H9 (cell line): ENCODE results near the gene SPRR3. TPM values are rescaled to one million over a fixed set of nuclear protein-coding genes. Genes with fewer than 3 reads are reported as not detected.

Experiments
- DNase-seq: peaks from one replicate; pipeline ENCODE4 v3.0.0-alpha.2; 2017
- H2AFZ ChIP-seq: one replicate; pipeline ENCODE4 v1.6.1; 2013; ENCODE audit warnings: mild to moderate bottlenecking, low read length, control low read depth, moderate library complexity
- H2AK5ac ChIP-seq: 2 replicates; pipeline ENCODE4 v1.6.1; 2013; ENCODE audit warnings: low read length, control low read depth, mixed read lengths; ENCODE audit not compliant: insufficient read length
- H2BK120ac ChIP-seq: one replicate; pipeline ENCODE4 v1.6.1; 2013; ENCODE audit warnings: low read depth, mild to moderate bottlenecking, low read length, control low read depth, inconsistent platforms; ENCODE audit not compliant: poor library complexity, severe bottlenecking
- H2BK12ac ChIP-seq: 2 replicates; pipeline ENCODE4 v1.6.1; 2013; ENCODE audit warnings: low read length, control low read depth, mixed read lengths, low read depth; ENCODE audit not compliant: insufficient read length
- H2BK15ac ChIP-seq: 2 replicates; pipeline ENCODE4 v1.6.1; 2013; ENCODE audit warnings: low read depth, low read length, control low read depth
- H2BK20ac ChIP-seq: one replicate; pipeline ENCODE4 v1.6.1; 2013; ENCODE audit warnings: low read depth, mild to moderate bottlenecking, low read length, control low read depth, inconsistent platforms; ENCODE audit not compliant: poor library complexity, severe bottlenecking
- H2BK5ac ChIP-seq: 2 replicates; pipeline ENCODE4 v1.6.1; 2013; ENCODE audit warnings: low read length, control low read depth, mixed read lengths; ENCODE audit not compliant: insufficient read length
- H3K14ac ChIP-seq: 2 replicates; pipeline ENCODE4 v1.6.1; 2013; ENCODE audit warnings: low read length, control low read depth; ENCODE audit not compliant: insufficient read depth
- H3K18ac ChIP-seq: 2 replicates; pipeline ENCODE4 v1.6.1; 2013; ENCODE audit warnings: low read depth, mild to moderate bottlenecking, mixed read lengths, low read length, control low read depth; ENCODE audit not compliant: insufficient read length
- H3K23ac ChIP-seq: 2 replicates; pipeline ENCODE4 v1.6.1; 2013; ENCODE audit warnings: low read length, control low read depth, mixed read lengths, low read depth; ENCODE audit not compliant: insufficient read length
- H3K23me2 ChIP-seq: 2 replicates; pipeline ENCODE4 v1.6.1; 2013; ENCODE audit warnings: low read depth, mild to moderate bottlenecking, mixed read lengths, low read length, control low read depth; ENCODE audit not compliant: insufficient read length, poor library complexity, severe bottlenecking
- H3K27ac ChIP-seq: 2 replicates; pipeline ENCODE4 v1.5.1; 2013; ENCODE audit warnings: low read length, control low read depth, mixed read lengths, low read depth; ENCODE audit not compliant: insufficient read length
- H3K27me3 ChIP-seq: 2 replicates; pipeline ENCODE4 v1.6.1; 2013; ENCODE audit warnings: low read length, control low read depth, inconsistent platforms; ENCODE audit not compliant: insufficient read depth
- H3K4ac ChIP-seq: 2 replicates; pipeline ENCODE4 v1.6.1; 2013; ENCODE audit warnings: low read depth, mild to moderate bottlenecking, control low read depth, inconsistent platforms, low read length, moderate library complexity
- H3K4me1 ChIP-seq: 2 replicates; pipeline ENCODE4 v1.6.1; 2013; ENCODE audit warnings: low read length, control low read depth, inconsistent platforms; ENCODE audit not compliant: insufficient read depth
- H3K4me2 ChIP-seq: 2 replicates; pipeline ENCODE4 v1.6.1; 2013; ENCODE audit warnings: low read length, control low read depth, mixed read lengths; ENCODE audit not compliant: insufficient read length, insufficient read depth
- H3K56ac ChIP-seq: 2 replicates; pipeline ENCODE4 v1.6.1; 2013; ENCODE audit warnings: low read depth, mild to moderate bottlenecking, mixed read lengths, low read length, control low read depth; ENCODE audit not compliant: insufficient read length
- H3K79me1 ChIP-seq: 2 replicates; pipeline ENCODE4 v1.6.1; 2013; ENCODE audit warnings: low read depth, mild to moderate bottlenecking, moderate library complexity, low read length, control low read depth, inconsistent platforms; ENCODE audit not compliant: insufficient read depth, poor library complexity, severe bottlenecking
- H3K79me2 ChIP-seq: 2 replicates; pipeline ENCODE4 v1.6.1; 2013; ENCODE audit warnings: low read length, control low read depth, inconsistent platforms; ENCODE audit not compliant: insufficient read depth
- H3K9ac ChIP-seq: 2 replicates; pipeline ENCODE4 v1.6.1; 2013; ENCODE audit warnings: low read length, control low read depth, mixed read lengths; ENCODE audit not compliant: insufficient read length; ENCODE audit errors: extremely low read depth
- H3K9me3 ChIP-seq: one replicate; pipeline ENCODE4 v1.6.1; 2013; ENCODE audit warnings: low read depth, low read length, inconsistent platforms; ENCODE audit not compliant: control insufficient read depth
- H3T11ph ChIP-seq: one replicate; pipeline ENCODE4 v1.6.1; 2013; ENCODE audit warnings: mild to moderate bottlenecking, low read length, control low read depth, inconsistent platforms
- H4K20me1 ChIP-seq: one replicate; pipeline ENCODE4 v1.6.1; 2013; ENCODE audit not compliant: control insufficient read depth, insufficient read length, insufficient read depth
- H4K5ac ChIP-seq: 2 replicates; pipeline ENCODE4 v1.6.1; 2013; ENCODE audit warnings: low read depth, mild to moderate bottlenecking, mixed read lengths, low read length, control low read depth; ENCODE audit not compliant: insufficient read length
- H4K8ac ChIP-seq: replicated peaks from 2 replicates; pipeline ENCODE4 v1.6.1; 2013; ENCODE audit warnings: low read length, control low read depth, mixed read lengths, low read depth; ENCODE audit not compliant: insufficient read length
- H4K91ac ChIP-seq: 2 replicates; pipeline ENCODE4 v1.6.1; 2013; ENCODE audit warnings: low read depth, mild to moderate bottlenecking, moderate library complexity, mixed read lengths, low read length, control low read depth; ENCODE audit not compliant: insufficient read length
- H3K27ac Mint-ChIP-seq, 3 experiments: 2 replicates in 2 of 3; 3 replicates in 1 of 3; pipeline ENCODE4 v1.8.0; 2020 to 2021; ENCODE audit warnings: mixed read lengths in 3 of 3, mild to moderate bottlenecking in 1 of 3, moderate library complexity in 1 of 3
- H3K27me3 Mint-ChIP-seq: 2 replicates; pipeline ENCODE4 v1.8.0; 2021; ENCODE audit warnings: low read depth, mild to moderate bottlenecking, moderate library complexity, mixed read lengths
- H3K36me3 Mint-ChIP-seq, 3 experiments: 2 replicates in 2 of 3; 3 replicates in 1 of 3; pipeline ENCODE4 v1.8.0; 2020 to 2021; ENCODE audit warnings: low read depth in 3 of 3, mixed read lengths in 3 of 3; ENCODE audit not compliant: insufficient read depth in 1 of 3
- H3K4me1 Mint-ChIP-seq, 2 experiments: 2 replicates each; pipeline ENCODE4 v1.8.0; 2020; ENCODE audit warnings: mixed read lengths in 2 of 2
- H3K4me3 Mint-ChIP-seq, 2 experiments: 2 replicates in 1 of 2; 3 replicates in 1 of 2; pipeline ENCODE4 v1.8.0; 2020 to 2021; ENCODE audit warnings: mild to moderate bottlenecking in 2 of 2, mixed read lengths in 2 of 2, moderate library complexity in 1 of 2
- H3K9me3 Mint-ChIP-seq, 2 experiments: 2 replicates in 1 of 2; 3 replicates in 1 of 2; pipeline ENCODE4 v1.8.0; 2020; ENCODE audit warnings: mild to moderate bottlenecking in 2 of 2, mixed read lengths in 2 of 2, moderate library complexity in 1 of 2
- WGBS: extraction: QIAGEN DNeasy Blood & Tissue Kit; methylation state at CpG from one replicate; pipeline ENCODE4 v1.1.7; 2013; ENCODE audit warnings: missing lambda C conversion rate, low lambda C conversion rate, mixed read lengths; ENCODE audit not compliant: insufficient read length; ENCODE audit errors: extremely low coverage; 5-methylcytosine and 5-hydroxymethylcytosine counted together
- total RNA-seq: library from RNA; stranded (reverse); gene quantifications from 2 replicates; pipeline ENCODE4 v1.2.1, GENCODE V29; 2021
- TF ChIP-seq, protein P1 (sequence below): fragments of 200-600 bp; sonication (generic); conservative IDR thresholded peaks from 3 replicates; pipeline ENCODE4 v1.8.0; 2021; ENCODE audit warnings: antibody characterized with exemption, mild to moderate bottlenecking

The SPRR3 gene
- total RNA-seq, 1 experiment from 2014 or later, result not detected

DNA sequence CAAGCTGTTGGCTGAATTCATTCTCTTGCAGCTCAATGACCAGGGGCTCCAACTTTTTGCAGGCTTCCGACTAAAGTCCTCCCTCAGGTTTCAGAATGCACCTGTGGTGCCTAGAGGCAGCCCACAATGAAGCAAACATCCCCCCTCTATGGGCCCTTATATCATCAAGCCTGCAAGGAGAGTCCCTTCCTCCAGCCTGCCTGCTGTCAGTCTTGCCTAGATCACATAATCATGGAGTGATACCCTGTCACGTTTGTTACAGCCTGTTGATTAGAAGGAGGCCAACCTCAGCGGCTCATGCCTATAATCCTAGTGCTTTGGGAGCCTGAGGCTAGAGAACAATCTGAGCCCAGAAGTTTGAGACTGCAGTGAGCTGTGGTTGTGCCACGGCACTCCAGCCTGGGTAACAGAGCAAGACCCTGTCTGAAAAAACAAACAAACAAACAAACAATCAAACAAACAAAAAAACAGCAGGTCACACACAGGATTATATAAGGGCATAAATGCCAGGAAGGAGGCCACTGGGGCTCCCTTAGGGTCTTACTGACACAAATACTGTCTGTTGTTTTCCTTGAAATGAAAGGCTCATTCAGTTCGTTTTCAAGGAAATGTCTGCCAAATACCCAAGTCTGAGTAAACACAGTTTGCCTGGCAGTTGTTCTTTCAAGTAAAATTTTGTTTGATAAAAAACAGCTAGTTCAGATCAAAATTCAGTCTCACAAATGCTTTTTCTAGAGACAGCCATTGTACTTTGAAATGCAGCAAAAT lies 4.7 kb upstream of the SPRR3 start:
- Mint-ChIP-seq H3K27ac (peak overlapping the region; percentile 29 to 91 (median 90); a peak in 6 of 7 replicates), H3K4me1 (peaks cover 10 to 19% of the 10 kb centered on the region in 2 experiments), H3K36me3 (peaks cover 0 to 8% (median 0%) of the 10 kb centered on the region in 3 experiments; a peak in 3 of 7 replicates), H3K9me3 (peaks cover 8 to 12% of the 10 kb centered on the region in 2 experiments; a peak in 4 of 5 replicates), H3K4me3 (no peak overlapping the region; a peak in 1 of 5 replicates), H3K27me3 (peaks cover 5% of the 10 kb centered on the region; the same call in 1 of the 2 replicates)
- Histone ChIP-seq H4K20me1 (no peaks in the 10 kb centered on the region), H3K14ac (no peak overlapping the region), H4K91ac (no peak overlapping the region), H4K8ac (no peak overlapping the region), H3K27ac (no peak overlapping the region), H2BK15ac (no peak overlapping the region), H3K4me2 (no peak overlapping the region), H3K9ac (no peak overlapping the region), H3K4me1 (no peaks in the 10 kb centered on the region; the same call in 1 of the 2 replicates), H2AFZ (no peak overlapping the region), H3K23ac (no peak overlapping the region), H3K9me3 (no peaks in the 10 kb centered on the region), H2BK20ac (no peak overlapping the region), H3K27me3 (no peaks in the 10 kb centered on the region; the same call in 1 of the 2 replicates), H3T11ph (no peak overlapping the region), H3K79me1 (no peaks in the 10 kb centered on the region), H3K56ac (no peak overlapping the region), H3K23me2 (no peaks in the 10 kb centered on the region), H2BK12ac (no peak overlapping the region), H3K4ac (no peak overlapping the region), H4K5ac (no peak overlapping the region), H2BK120ac (no peak overlapping the region), H2BK5ac (no peak overlapping the region), H2AK5ac (no peak overlapping the region), H3K79me2 (no peaks in the 10 kb centered on the region), H3K18ac (no peak overlapping the region)
- TF ChIP-seq, protein P1, sequence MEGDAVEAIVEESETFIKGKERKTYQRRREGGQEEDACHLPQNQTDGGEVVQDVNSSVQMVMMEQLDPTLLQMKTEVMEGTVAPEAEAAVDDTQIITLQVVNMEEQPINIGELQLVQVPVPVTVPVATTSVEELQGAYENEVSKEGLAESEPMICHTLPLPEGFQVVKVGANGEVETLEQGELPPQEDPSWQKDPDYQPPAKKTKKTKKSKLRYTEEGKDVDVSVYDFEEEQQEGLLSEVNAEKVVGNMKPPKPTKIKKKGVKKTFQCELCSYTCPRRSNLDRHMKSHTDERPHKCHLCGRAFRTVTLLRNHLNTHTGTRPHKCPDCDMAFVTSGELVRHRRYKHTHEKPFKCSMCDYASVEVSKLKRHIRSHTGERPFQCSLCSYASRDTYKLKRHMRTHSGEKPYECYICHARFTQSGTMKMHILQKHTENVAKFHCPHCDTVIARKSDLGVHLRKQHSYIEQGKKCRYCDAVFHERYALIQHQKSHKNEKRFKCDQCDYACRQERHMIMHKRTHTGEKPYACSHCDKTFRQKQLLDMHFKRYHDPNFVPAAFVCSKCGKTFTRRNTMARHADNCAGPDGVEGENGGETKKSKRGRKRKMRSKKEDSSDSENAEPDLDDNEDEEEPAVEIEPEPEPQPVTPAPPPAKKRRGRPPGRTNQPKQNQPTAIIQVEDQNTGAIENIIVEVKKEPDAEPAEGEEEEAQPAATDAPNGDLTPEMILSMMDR, result no peak
- no CpG with 5 or more reads among the region's 5 CpGs for whole genome bisulfite sequencing
- no peak for DNase-seq
